Activated CD4-positive, alpha-beta T cell treated with anti-CD3 and anti-CD28 coated beads, Interleukin-2, amount 50 U/mL, for 1 hour (primary cell): ENCODE results near the gene AKIRIN1.
A peak's percentile ranks its signal among the peaks of the same experiment; 100 is the strongest.
"Not testable (repeated sequence)": the region's sequence is repeated elsewhere in the genome, so short reads cannot be mapped to it uniquely, and the experiment has no call there.

Experiments used
- DNase-seq: peaks from one replicate; pipeline ENCODE4 v3.0.0-alpha.2; 2020

Gene AKIRIN1

GRCh38 chr1:38990738-38991637, at the start of gene AKIRIN1:
Gene AKIRIN1 (plus strand): TSS chr1:38991276. CDS start chr1:38991381, 105 bp downstream.
- peak; percentile 90 for DNase-seq

- no peak for DNase-seq
These were observed 49.5 kb upstream of the AKIRIN1 start, which contains the start of gene RHBDL2 for GRCh38 chr1:38941527-38942019. Gene RHBDL2 (minus strand): TSS chr1:38941830. CDS start chr1:38919212, 22,618 bp downstream.

- no peak for DNase-seq
These were observed 48.2 kb upstream of the AKIRIN1 start for GRCh38 chr1:38942664-38943428.

- DNase-seq, result no peak
These were observed 46.5 kb upstream of the AKIRIN1 start for GRCh38 chr1:38944547-38944946.

GRCh38 chr1:38950553-38950952, 40.5 kb upstream of the AKIRIN1 start:
- no peak for DNase-seq

GRCh38 chr1:38953433-38953860, 37.6 kb upstream of the AKIRIN1 start:
- DNase-seq, result no peak

GRCh38 chr1:38958967-38959366, 32.1 kb upstream of the AKIRIN1 start:
- DNase-seq, result no peak

GRCh38 chr1:38962113-38962512, 29.0 kb upstream of the AKIRIN1 start:
- no peak for DNase-seq

- no peak for DNase-seq
These were observed 28.5 kb upstream of the AKIRIN1 start for GRCh38 chr1:38962560-38962959.

- DNase-seq, result no peak
These were observed 26.9 kb upstream of the AKIRIN1 start for GRCh38 chr1:38964140-38964548.

GRCh38 chr1:38973145-38973544, 17.9 kb upstream of the AKIRIN1 start:
- DNase-seq, result not testable (repeated sequence)

GRCh38 chr1:38973659-38974437, 17.2 kb upstream of the AKIRIN1 start:
- no peak for DNase-seq

GRCh38 chr1:38977399-38978244, 13.5 kb upstream of the AKIRIN1 start:
- DNase-seq, result peak; percentile 59

GRCh38 chr1:38978245-38978542, 12.9 kb upstream of the AKIRIN1 start:
- peak; percentile 16 for DNase-seq

- not testable (repeated sequence) for DNase-seq
These were observed 11.7 kb upstream of the AKIRIN1 start for GRCh38 chr1:38979380-38979779.

- DNase-seq, result no peak
These were observed 1.1 kb upstream of the AKIRIN1 start for GRCh38 chr1:38989979-38990378.

- no peak for DNase-seq
These were observed 714 bp upstream of the AKIRIN1 start for GRCh38 chr1:38990386-38990737.

GRCh38 chr1:38991638-38992411, 749 bp downstream of the AKIRIN1 start:
- DNase-seq, result peak; percentile 5

- no peak for DNase-seq
These were observed 1.5 kb downstream of the AKIRIN1 start for GRCh38 chr1:38992412-38993111.

GRCh38 chr1:38994196-38994595, 3.1 kb downstream of the AKIRIN1 start:
- no peak for DNase-seq
